HEK293 (cell line): Measurements from ENCODE around the gene ATP2A2.

Experiments used
- GLI2 ChIP-seq: fragments of 450-650 bp; formaldehyde crosslinking; IDR thresholded peaks from 2 replicates; pipeline ENCODE4; 2017; ENCODE audit warnings: missing biosample characterization, missing genetic modification characterization, low read depth, borderline replicate concordance
- GLI4 ChIP-seq: fragments of 450-650 bp; formaldehyde crosslinking; IDR thresholded peaks from 2 replicates; pipeline ENCODE4 v1.5.1; 2016; ENCODE audit warnings: missing biosample characterization, missing genetic modification characterization
- KLF10 ChIP-seq: fragments of 450-650 bp; IDR thresholded peaks from 2 replicates; pipeline ENCODE4 v1.5.1; 2018; ENCODE audit warnings: missing biosample characterization, mild to moderate bottlenecking, missing genetic modification characterization
- MZF1 ChIP-seq: fragments of 450-650 bp; formaldehyde crosslinking; IDR thresholded peaks from 2 replicates; pipeline ENCODE4 v1.5.1; 2017; ENCODE audit warnings: missing biosample characterization, missing genetic modification characterization, borderline replicate concordance
- PRDM10 ChIP-seq: fragments of 450-650 bp; formaldehyde crosslinking; IDR thresholded peaks from 2 replicates; pipeline ENCODE4 v1.5.1; 2016; ENCODE audit warnings: missing biosample characterization, missing genetic modification characterization
- SP3 ChIP-seq: fragments of 450-650 bp; formaldehyde crosslinking; IDR thresholded peaks from 2 replicates; pipeline ENCODE4 v1.5.1; 2016; ENCODE audit warnings: missing biosample characterization, missing genetic modification characterization
- WT1 ChIP-seq: fragments of 450-650 bp; formaldehyde crosslinking; IDR thresholded peaks from 2 replicates; pipeline ENCODE4 v1.5.1; 2016; ENCODE audit warnings: missing biosample characterization, missing genetic modification characterization
- YY2 ChIP-seq: fragments of 450-650 bp; formaldehyde crosslinking; IDR thresholded peaks from 2 replicates; pipeline ENCODE4 v1.5.1; 2016; ENCODE audit warnings: missing biosample characterization, missing genetic modification characterization
- ZBTB20 ChIP-seq: fragments of 450-650 bp; formaldehyde crosslinking; IDR thresholded peaks from 2 replicates; pipeline ENCODE4 v1.5.1; 2016; ENCODE audit warnings: missing biosample characterization, missing genetic modification characterization
- ZBTB44 ChIP-seq: fragments of 450-650 bp; IDR thresholded peaks from 2 replicates; pipeline ENCODE4 v1.5.1; 2018; ENCODE audit warnings: missing biosample characterization, mild to moderate bottlenecking, missing genetic modification characterization
- ZBTB48 ChIP-seq: fragments of 450-650 bp; formaldehyde crosslinking; IDR thresholded peaks from 2 replicates; pipeline ENCODE4 v1.5.1; 2016; ENCODE audit warnings: missing biosample characterization, missing genetic modification characterization
- ZIC2 ChIP-seq: fragments of 450-650 bp; formaldehyde crosslinking; IDR thresholded peaks from 2 replicates; pipeline ENCODE4 v1.5.1; 2016; ENCODE audit warnings: missing biosample characterization, missing genetic modification characterization
- ZNF114 ChIP-seq: fragments of 450-650 bp; formaldehyde crosslinking; IDR thresholded peaks from 2 replicates; pipeline ENCODE4 v1.5.0; 2017; ENCODE audit warnings: missing biosample characterization, missing genetic modification characterization
- ZNF146 ChIP-seq: fragments of 450-650 bp; formaldehyde crosslinking; IDR thresholded peaks from 2 replicates; pipeline ENCODE4 v1.5.1; 2016; ENCODE audit warnings: missing biosample characterization, missing genetic modification characterization
- ZNF18 ChIP-seq: fragments of 450-650 bp; formaldehyde crosslinking; IDR thresholded peaks from 2 replicates; pipeline ENCODE4 v1.5.1; 2016; ENCODE audit warnings: missing biosample characterization, missing genetic modification characterization
- ZNF274 ChIP-seq, 2 experiments: fragments of 200-500 bp in 1 of 2; fragments of 450-650 bp in 1 of 2; sonication (Bioruptor generic) in 1 of 2; formaldehyde crosslinking in 1 of 2; IDR thresholded peaks; 2 replicates each; pipeline versions ENCODE4 v1.5.1 to v1.6.1; 2014 to 2016; ENCODE audit warnings: borderline replicate concordance in 1 of 2, inconsistent platforms in 1 of 2, low read length in 1 of 2, missing biosample characterization in 1 of 2, missing genetic modification characterization in 1 of 2
- ZNF341 ChIP-seq: fragments of 450-650 bp; formaldehyde crosslinking; IDR thresholded peaks from 2 replicates; pipeline ENCODE4; 2016; ENCODE audit warnings: low read depth, missing biosample characterization, missing genetic modification characterization
- ZNF354C ChIP-seq: fragments of 450-650 bp; formaldehyde crosslinking; IDR thresholded peaks from 2 replicates; pipeline ENCODE4 v1.5.1; 2016; ENCODE audit warnings: missing biosample characterization, missing genetic modification characterization, low read depth, borderline replicate concordance
- ZNF394 ChIP-seq: fragments of 450-650 bp; formaldehyde crosslinking; IDR thresholded peaks from 2 replicates; pipeline ENCODE4 v1.5.1; 2016; ENCODE audit warnings: missing biosample characterization, missing genetic modification characterization, mild to moderate bottlenecking, moderate library complexity, borderline replicate concordance
- ZNF423 ChIP-seq: fragments of 450-650 bp; formaldehyde crosslinking; IDR thresholded peaks from 2 replicates; pipeline ENCODE4 v1.5.1; 2016; ENCODE audit warnings: missing biosample characterization, missing genetic modification characterization
- ZNF510 ChIP-seq: fragments of 450-650 bp; formaldehyde crosslinking; IDR thresholded peaks from 2 replicates; pipeline ENCODE4 v1.5.1; 2018; ENCODE audit warnings: mild to moderate bottlenecking, missing genetic modification characterization, missing biosample characterization; ENCODE audit not compliant: insufficient replicate concordance
- ZNF624 ChIP-seq: fragments of 450-650 bp; formaldehyde crosslinking; IDR thresholded peaks from 2 replicates; pipeline ENCODE4 v1.5.1; 2017; ENCODE audit warnings: missing biosample characterization, missing genetic modification characterization
- ZNF639 ChIP-seq: fragments of 450-650 bp; formaldehyde crosslinking; IDR thresholded peaks from 2 replicates; pipeline ENCODE4 v1.5.1; 2016; ENCODE audit warnings: missing biosample characterization, missing genetic modification characterization
- ZSCAN4 ChIP-seq: fragments of 450-650 bp; formaldehyde crosslinking; IDR thresholded peaks from 2 replicates; pipeline ENCODE4 v1.5.1; 2017; ENCODE audit warnings: missing biosample characterization, missing genetic modification characterization
- TF ChIP-seq, protein P1 (sequence below): fragments of 450-650 bp; formaldehyde crosslinking; IDR thresholded peaks from 2 replicates; pipeline ENCODE4 v1.5.1; 2016; ENCODE audit warnings: missing biosample characterization, missing genetic modification characterization
- TF ChIP-seq, protein P2 (sequence below): fragments of 450-650 bp; formaldehyde crosslinking; IDR thresholded peaks from 2 replicates; pipeline ENCODE4 v1.5.1; 2016; ENCODE audit warnings: missing biosample characterization, missing genetic modification characterization

ATP2A2 gene

DNA sequence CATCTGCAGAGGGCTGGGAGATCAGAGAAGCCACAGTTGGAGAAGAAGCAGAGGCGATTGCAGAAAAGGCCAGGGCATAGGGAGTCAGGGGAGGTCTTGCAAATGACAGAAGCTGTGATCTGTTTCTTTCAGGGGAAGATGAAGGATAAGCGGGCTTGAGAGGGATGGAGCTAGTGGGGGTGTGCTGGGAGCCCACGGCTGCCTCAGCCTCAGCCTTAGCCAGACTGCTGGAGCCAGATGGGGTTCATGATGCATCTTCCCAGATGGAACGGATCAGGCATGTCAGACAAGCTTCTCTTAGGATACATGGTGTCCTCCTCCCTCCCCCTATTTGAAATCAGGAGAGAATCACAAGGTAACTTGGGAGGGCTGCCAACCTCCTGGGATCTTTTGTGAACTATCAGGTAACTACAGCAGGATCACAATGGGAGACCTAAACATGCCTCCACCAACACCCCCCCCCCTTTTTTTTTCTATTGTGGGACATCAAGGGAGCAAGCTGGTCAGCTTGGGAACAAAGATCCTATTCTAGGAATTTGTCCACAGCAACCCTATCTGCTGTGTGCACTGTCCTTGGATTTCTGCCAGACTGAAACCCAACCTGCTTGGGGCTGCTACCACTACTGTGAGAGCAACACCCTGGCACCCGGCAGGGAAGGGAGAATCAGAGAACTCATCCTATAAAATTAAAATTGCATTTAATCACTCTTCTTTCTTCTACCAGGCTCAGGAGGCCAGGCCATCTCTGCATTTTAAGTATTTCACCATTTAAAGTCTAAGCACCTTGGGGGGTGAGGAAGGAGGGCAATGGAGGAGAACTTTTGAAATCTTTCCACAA, 10.7 kb upstream of the ATP2A2 start (continued):
- TF ChIP-seq, protein P1, sequence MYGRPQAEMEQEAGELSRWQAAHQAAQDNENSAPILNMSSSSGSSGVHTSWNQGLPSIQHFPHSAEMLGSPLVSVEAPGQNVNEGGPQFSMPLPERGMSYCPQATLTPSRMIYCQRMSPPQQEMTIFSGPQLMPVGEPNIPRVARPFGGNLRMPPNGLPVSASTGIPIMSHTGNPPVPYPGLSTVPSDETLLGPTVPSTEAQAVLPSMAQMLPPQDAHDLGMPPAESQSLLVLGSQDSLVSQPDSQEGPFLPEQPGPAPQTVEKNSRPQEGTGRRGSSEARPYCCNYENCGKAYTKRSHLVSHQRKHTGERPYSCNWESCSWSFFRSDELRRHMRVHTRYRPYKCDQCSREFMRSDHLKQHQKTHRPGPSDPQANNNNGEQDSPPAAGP (tag by site-specific recombination) = no peak
- TF ChIP-seq GLI2 (tag by site-specific recombination) (no peak), ZSCAN4 (tag by site-specific recombination) (no peak), ZNF341 (no peak), ZNF18 (tag by site-specific recombination) (0 out of 2 replicates have a peak, but pooled peaks have one; percentile 24), WT1 (tag by site-specific recombination) (peak; percentile 63), ZNF146 (no peak), ZNF624 (tag by site-specific recombination) (no peak), ZNF354C (no peak), ZBTB44 (peak; percentile 64; the same call in 1 of the 2 replicates), YY2 (tag by site-specific recombination) (no peak), ZBTB48 (tag by site-specific recombination) (peak; percentile 32; the same call in 1 of the 2 replicates), ZBTB20 (tag by site-specific recombination) (peak; percentile 63; the same call in 1 of the 2 replicates), PRDM10 (tag by site-specific recombination) (peak; percentile 88), ZIC2 (tag by site-specific recombination) (peak; percentile 66), ZNF274 (IDR thresholded peaks at IDR 0.05; ENCODE audit: low read length) (no peak), ZNF274 (tag by site-specific recombination; IDR thresholded peaks at IDR 0.05; ENCODE audit: borderline replicate concordance) (no peak), ZNF423 (0 out of 2 replicates have a peak, but pooled peaks have one; percentile 20), ZNF394 (tag by site-specific recombination) (peak; percentile 18; the same call in 1 of the 2 replicates), MZF1 (no peak), KLF10 (no peak), ZNF510 (tag by site-specific recombination) (no peak), GLI4 (tag by site-specific recombination) (no peak), SP3 (tag by site-specific recombination) (no peak), ZNF114 (no peak), ZNF639 (tag by site-specific recombination) (no peak)
- TF ChIP-seq, protein P2, sequence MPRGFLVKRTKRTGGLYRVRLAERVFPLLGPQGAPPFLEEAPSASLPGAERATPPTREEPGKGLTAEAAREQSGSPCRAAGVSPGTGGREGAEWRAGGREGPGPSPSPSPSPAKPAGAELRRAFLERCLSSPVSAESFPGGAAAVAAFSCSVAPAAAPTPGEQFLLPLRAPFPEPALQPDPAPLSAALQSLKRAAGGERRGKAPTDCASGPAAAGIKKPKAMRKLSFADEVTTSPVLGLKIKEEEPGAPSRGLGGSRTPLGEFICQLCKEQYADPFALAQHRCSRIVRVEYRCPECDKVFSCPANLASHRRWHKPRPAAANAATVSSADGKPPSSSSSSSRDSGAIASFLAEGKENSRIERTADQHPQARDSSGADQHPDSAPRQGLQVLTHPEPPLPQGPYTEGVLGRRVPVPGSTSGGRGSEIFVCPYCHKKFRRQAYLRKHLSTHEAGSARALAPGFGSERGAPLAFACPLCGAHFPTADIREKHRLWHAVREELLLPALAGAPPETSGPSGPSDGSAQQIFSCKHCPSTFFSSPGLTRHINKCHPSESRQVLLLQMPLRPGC (tag by site-specific recombination) = peak; percentile 19; the same call in 1 of the 2 replicates
